Osteoblast (primary cell): ENCODE measurements around the gene NOP14. TPM values are rescaled to one million over a fixed set of nuclear protein-coding genes. Genes with fewer than 3 reads are reported as not detected.

Experiments
- DNase-seq: peaks from one replicate; pipeline ENCODE4 v3.0.0; 2011; ENCODE audit warnings: low spot score, mixed read lengths; ENCODE audit not compliant: insufficient read length; ENCODE audit errors: missing footprints
- H2AFZ ChIP-seq: 2 replicates; pipeline ENCODE4 v1.6.0; 2011; ENCODE audit warnings: mild to moderate bottlenecking, low read length
- H3K27ac ChIP-seq: 2 replicates; pipeline ENCODE4 v1.5.1; 2011; ENCODE audit warnings: mild to moderate bottlenecking, low read depth, low read length, moderate library complexity
- H3K27me3 ChIP-seq: 2 replicates; pipeline ENCODE4 v1.6.0; 2012; ENCODE audit warnings: mild to moderate bottlenecking, control low read depth, inconsistent platforms, low read length, moderate library complexity; ENCODE audit not compliant: insufficient read depth
- H3K36me3 ChIP-seq: 2 replicates; pipeline ENCODE4 v1.5.1; 2011; ENCODE audit warnings: mild to moderate bottlenecking, low read length, control low read depth, moderate library complexity; ENCODE audit not compliant: insufficient read depth
- H3K4me1 ChIP-seq: 2 replicates; pipeline ENCODE4 v1.5.1; 2011; ENCODE audit warnings: mild to moderate bottlenecking, low read length, control low read depth, moderate library complexity; ENCODE audit not compliant: insufficient read depth
- H3K4me2 ChIP-seq: 2 replicates; pipeline ENCODE4 v1.6.0; 2011; ENCODE audit warnings: mild to moderate bottlenecking, low read length; ENCODE audit not compliant: insufficient read depth
- H3K4me3 ChIP-seq: fragments of 200-600 bp; sonication (generic); 3 replicates; pipeline ENCODE4 v1.5.1; 2012; ENCODE audit warnings: mild to moderate bottlenecking, low read length, inconsistent platforms; ENCODE audit not compliant: insufficient read depth
- H3K79me2 ChIP-seq: 2 replicates; pipeline ENCODE4 v1.6.0; 2012; ENCODE audit warnings: mild to moderate bottlenecking, low read length, control low read depth, inconsistent platforms; ENCODE audit not compliant: insufficient read depth
- H3K9me3 ChIP-seq: 2 replicates; pipeline ENCODE4 v1.5.1; 2011; ENCODE audit warnings: low read depth, low read length, control low read depth
- H4K20me1 ChIP-seq: 2 replicates; pipeline ENCODE4 v1.6.0; 2012; ENCODE audit warnings: mild to moderate bottlenecking, low read length, control low read depth; ENCODE audit not compliant: insufficient read depth
- CTCF ChIP-seq: IDR thresholded peaks from 2 replicates; pipeline ENCODE4 v1.5.1; 2011; ENCODE audit warnings: mild to moderate bottlenecking, low read depth, low read length, moderate library complexity; ENCODE audit errors: extremely low read depth
- total RNA-seq: library from RNA; depleted of rRNA; stranded (reverse); fragments of >200 nt; gene quantifications from 2 replicates; pipeline ENCODE4 v1.2.3, GENCODE V29; 2012

The NOP14 gene
- total RNA-seq, 1 donor: 30.0 TPM

- no peaks in the 10 kb centered on the region for H3K27me3 ChIP-seq
- peaks cover 6% of the 10 kb centered on the region for H3K79me2 ChIP-seq
- peak; percentile 10 for TF ChIP-seq CTCF
- no peaks in the 10 kb centered on the region for H3K4me1 ChIP-seq
- no peaks in the 10 kb centered on the region for H3K9me3 ChIP-seq
- no peak overlapping the region for H2AFZ ChIP-seq
- no peak for DNase-seq
- H3K4me3 ChIP-seq: no peak overlapping the region
- H4K20me1 ChIP-seq: peaks cover 8% of the 10 kb centered on the region
- H3K27ac ChIP-seq: no peak overlapping the region
- no peak overlapping the region for H3K4me2 ChIP-seq
- peaks cover 88% of the 10 kb centered on the region for H3K36me3 ChIP-seq
Observed at GRCh38 chr4:2910409-2910808, 52.8 kb downstream of the NOP14 start.

GRCh38 chr4:2909583-2909982, 53.6 kb downstream of the NOP14 start:
- no peak for DNase-seq
- H3K79me2 ChIP-seq: peaks cover 6% of the 10 kb centered on the region
- no peak overlapping the region for H2AFZ ChIP-seq
- H3K36me3 ChIP-seq: peaks cover 88% of the 10 kb centered on the region
- no peak overlapping the region for H3K27ac ChIP-seq
- no peaks in the 10 kb centered on the region for H3K4me1 ChIP-seq
- H3K4me3 ChIP-seq: no peak overlapping the region
- H3K27me3 ChIP-seq: no peaks in the 10 kb centered on the region
- no peaks in the 10 kb centered on the region for H3K9me3 ChIP-seq
- peaks cover 8% of the 10 kb centered on the region for H4K20me1 ChIP-seq
- no peak for TF ChIP-seq CTCF
- no peak overlapping the region for H3K4me2 ChIP-seq

- no peaks in the 10 kb centered on the region for H3K4me1 ChIP-seq
- no peak overlapping the region for H3K4me2 ChIP-seq
- no peak overlapping the region for H2AFZ ChIP-seq
- no peak overlapping the region for H3K27ac ChIP-seq
- no peak for TF ChIP-seq CTCF
- no peaks in the 10 kb centered on the region for H3K27me3 ChIP-seq
- H4K20me1 ChIP-seq: peaks cover 5% of the 10 kb centered on the region
- H3K79me2 ChIP-seq: peaks cover 6% of the 10 kb centered on the region
- peaks cover 90% of the 10 kb centered on the region for H3K36me3 ChIP-seq
- no peak overlapping the region for H3K4me3 ChIP-seq
- DNase-seq: no peak
- no peaks in the 10 kb centered on the region for H3K9me3 ChIP-seq
Observed at GRCh38 chr4:2908686-2909085, 54.5 kb downstream of the NOP14 start.

- no peak overlapping the region for H3K4me3 ChIP-seq
- peaks cover 9% of the 10 kb centered on the region for H4K20me1 ChIP-seq
- H3K36me3 ChIP-seq: peaks cover 87% of the 10 kb centered on the region
- no peak overlapping the region for H3K4me2 ChIP-seq
- H3K9me3 ChIP-seq: no peaks in the 10 kb centered on the region
- H2AFZ ChIP-seq: no peak overlapping the region
- TF ChIP-seq CTCF: no peak
- no peaks in the 10 kb centered on the region for H3K4me1 ChIP-seq
- DNase-seq: no peak
- H3K27ac ChIP-seq: no peak overlapping the region
- H3K27me3 ChIP-seq: no peaks in the 10 kb centered on the region
- H3K79me2 ChIP-seq: peaks cover 9% of the 10 kb centered on the region
Observed at GRCh38 chr4:2907706-2908293, 55.4 kb downstream of the NOP14 start.
